GM03348 (cell line): ENCODE results near the gene TANGO6.

Source experiments
- DNase-seq: peaks from one replicate; pipeline ENCODE4 v3.0.0; 2012; ENCODE audit warnings: low spot score

Gene TANGO6

GRCh38 chr16:68866933-68867332 is 23.6 kb downstream of the TANGO6 start:
- DNase-seq = no peak

- DNase-seq = no peak
Observed at GRCh38 chr16:68869492-68870088, 26.3 kb downstream of the TANGO6 start.

- DNase-seq = no peak
Observed at GRCh38 chr16:68873635-68874471, 30.5 kb downstream of the TANGO6 start.

- DNase-seq = no peak
Observed at GRCh38 chr16:68875871-68876270, 32.5 kb downstream of the TANGO6 start.

- no peak for DNase-seq
Observed at GRCh38 chr16:68883685-68884084, 40.4 kb downstream of the TANGO6 start.

GRCh38 chr16:68884401-68884800 is 41.1 kb downstream of the TANGO6 start:
- DNase-seq = no peak

- no peak for DNase-seq
Observed at GRCh38 chr16:68884861-68885720, 41.8 kb downstream of the TANGO6 start.

GRCh38 chr16:68887107-68887506 is 43.8 kb downstream of the TANGO6 start:
- no peak for DNase-seq

GRCh38 chr16:68889508-68890150 is 46.3 kb downstream of the TANGO6 start:
- DNase-seq = peak; percentile 27

GRCh38 chr16:68892214-68892613 is 48.9 kb downstream of the TANGO6 start:
- DNase-seq = no peak

GRCh38 chr16:68892898-68893297 is 49.6 kb downstream of the TANGO6 start:
- no peak for DNase-seq

GRCh38 chr16:68893710-68894705 is 50.7 kb downstream of the TANGO6 start:
- DNase-seq = no peak

GRCh38 chr16:68894714-68895113 is 51.4 kb downstream of the TANGO6 start:
- no peak for DNase-seq

GRCh38 chr16:68898026-68898425 is 54.7 kb downstream of the TANGO6 start:
- no peak for DNase-seq

- no peak for DNase-seq
Observed at GRCh38 chr16:68900009-68900408, 56.7 kb downstream of the TANGO6 start.

- DNase-seq = peak; percentile 85
Observed at GRCh38 chr16:68902003-68902968, 59.0 kb downstream of the TANGO6 start.

- DNase-seq = no peak
Observed at GRCh38 chr16:68902969-68903345, 59.6 kb downstream of the TANGO6 start.

- no peak for DNase-seq
Observed at GRCh38 chr16:68907297-68907696, 64.0 kb downstream of the TANGO6 start.

- DNase-seq = no peak
Observed at GRCh38 chr16:68907781-68908181, 64.5 kb downstream of the TANGO6 start.
